NCI-H128 (cell line): Measurements from ENCODE around the gene SRBD1.

Experiments used
- DNase-seq: peaks from one replicate; lab custom pipeline; 2025; ENCODE audit not compliant: unreplicated experiment; lab: John Stamatoyannopoulos, UW

Gene SRBD1

DNA sequence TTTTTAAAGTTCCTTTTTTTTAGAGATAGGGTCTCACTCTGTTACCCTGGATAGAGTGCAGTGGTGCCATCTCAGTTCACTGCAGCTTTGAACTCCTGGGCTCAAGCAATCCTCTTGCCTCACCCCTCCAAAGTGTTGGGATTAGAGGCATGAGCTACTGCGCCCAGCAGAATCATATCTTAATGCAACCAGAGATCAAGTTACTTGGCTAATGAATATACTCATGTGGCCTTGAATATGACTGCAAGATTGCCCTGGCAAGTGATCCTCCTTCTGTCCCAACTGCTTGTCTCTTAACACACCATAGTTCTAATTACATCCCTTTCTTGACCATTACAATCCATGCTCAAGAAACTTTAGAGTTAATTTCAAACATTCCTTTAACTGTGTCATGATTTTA lies 133.5 kb downstream of the SRBD1 start:
- DNase-seq, result no peak

DNA sequence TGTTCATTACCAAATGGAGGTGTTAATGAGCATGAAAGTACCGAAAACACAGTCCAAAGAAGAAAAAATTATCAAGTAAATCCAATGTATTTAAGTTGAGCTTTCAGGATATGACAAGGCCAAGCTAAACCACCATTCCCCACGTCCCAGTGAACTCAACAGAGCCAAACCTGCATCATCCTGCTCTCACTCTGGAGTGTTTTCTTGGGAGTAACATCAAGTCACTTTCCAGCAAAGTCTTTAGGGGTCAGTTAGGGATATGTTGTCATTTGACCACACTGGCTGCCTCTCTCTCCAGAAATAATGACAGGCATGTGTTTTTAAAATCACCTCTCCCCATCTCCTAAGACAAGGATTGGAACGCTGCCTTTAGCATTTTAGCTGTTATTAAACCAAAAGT lies 140.5 kb downstream of the SRBD1 start:
- DNase-seq, result no peak

DNA sequence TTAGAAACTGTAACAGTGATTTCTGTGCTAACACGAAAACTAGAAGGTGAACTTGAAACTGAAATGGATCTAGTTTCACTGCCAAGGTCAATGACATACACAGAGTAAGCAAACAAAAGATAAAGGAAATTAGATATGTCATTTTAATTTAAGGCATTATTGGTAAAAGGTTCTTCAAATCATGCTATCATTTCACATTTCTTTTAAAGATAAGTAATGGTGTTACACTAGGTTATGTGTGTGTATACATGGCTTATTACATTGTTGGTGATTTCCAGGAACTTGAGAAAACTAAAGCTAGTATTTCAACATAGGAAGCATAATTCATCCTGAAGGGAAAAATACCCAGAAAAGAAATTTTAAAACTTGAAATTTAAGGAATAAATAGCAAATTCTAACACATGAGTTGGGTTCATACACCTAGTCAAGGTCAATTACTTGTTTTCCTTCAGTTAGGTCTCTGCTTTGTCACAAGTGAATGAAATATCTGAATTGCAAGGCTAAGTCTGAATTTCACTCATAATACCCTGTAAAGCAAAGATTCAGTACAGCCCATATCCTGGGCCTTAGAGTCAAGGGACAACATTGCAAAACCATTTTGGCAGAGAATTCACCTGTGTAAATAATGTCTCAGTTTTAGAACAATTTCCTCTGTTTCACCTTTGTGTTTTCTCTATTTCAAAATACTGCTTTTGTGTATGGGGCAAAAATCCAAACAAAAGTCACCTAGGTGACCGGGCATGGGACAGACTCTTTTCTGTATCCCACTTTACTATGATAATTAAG lies 141.6 kb downstream of the SRBD1 start:
- DNase-seq, result no peak

DNA sequence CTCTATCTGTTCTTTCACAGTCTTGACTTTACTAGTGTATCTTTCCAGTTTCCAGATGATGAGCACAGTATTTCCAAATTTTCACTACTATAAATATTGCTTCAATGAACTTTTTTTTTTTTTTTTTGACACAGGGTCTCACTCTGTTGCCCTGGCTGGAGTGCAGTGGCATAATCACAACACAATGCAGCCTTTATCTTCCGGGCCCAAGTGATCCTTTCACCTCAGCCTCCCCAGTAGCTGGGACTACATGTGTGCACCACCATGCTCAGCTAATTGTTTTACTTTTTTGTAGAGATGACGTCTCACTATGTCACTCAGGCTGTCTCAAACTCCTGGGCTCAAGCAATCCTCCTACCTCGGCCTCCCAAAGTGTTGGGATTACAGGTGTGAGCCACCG lies 142.8 kb downstream of the SRBD1 start:
- no peak for DNase-seq

DNA sequence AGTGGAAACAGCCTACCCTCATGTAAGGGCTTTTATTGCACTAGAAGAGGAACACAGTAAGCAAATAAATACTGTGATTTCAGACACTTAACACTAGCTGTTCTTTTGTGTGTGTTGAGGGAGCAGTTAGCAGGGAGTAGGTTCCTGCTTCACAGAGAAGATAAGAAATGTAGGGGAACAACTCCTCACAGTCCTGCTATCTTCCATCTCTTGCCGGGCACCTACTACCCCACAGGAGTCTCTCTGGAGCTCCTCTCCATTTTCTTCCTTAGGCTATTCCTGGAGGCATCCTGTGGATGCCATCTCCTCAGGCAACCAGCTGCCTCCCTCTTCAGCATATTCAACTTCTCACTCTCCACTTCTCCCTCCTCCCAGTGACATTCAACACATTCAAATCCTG lies 145.0 kb downstream of the SRBD1 start:
- DNase-seq, result no peak

DNA sequence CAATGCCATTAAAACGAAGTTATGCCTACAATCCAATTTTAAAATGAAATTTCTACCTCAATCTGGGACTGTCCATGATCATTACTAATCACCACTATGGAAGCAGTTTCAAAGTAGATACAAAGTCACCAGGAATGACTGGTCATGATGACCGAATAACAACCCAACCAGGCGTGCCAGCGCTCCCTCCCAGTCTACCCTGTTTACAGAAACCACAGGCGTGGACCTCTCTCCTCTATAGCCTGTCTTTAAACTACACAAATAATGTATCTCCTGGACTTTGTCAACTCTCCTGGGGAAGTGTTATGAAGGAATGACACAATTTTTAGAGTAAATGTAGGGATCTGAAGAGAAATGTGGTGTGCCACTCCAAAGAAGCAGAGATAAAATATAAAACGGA lies 150.2 kb downstream of the SRBD1 start:
- no peak for DNase-seq

DNA sequence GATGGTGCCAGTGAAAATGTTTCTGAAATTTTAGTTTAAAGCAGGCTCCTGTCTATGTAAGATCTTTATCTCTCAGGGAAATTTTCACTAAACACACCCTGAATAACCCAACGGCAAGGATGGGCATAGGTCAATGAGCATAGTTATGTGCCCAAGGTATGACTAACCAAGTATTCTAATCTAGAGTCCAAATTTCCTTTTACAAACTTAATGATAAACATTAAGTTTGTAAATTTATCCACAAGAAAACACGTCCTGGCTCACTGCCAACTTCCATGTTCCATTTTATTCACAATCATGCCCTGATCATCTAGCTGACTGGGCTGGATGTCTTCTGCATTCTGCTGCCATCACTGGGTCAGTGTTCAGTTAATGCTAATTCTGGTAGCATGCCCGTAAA lies 151.2 kb downstream of the SRBD1 start:
- no peak for DNase-seq

DNA sequence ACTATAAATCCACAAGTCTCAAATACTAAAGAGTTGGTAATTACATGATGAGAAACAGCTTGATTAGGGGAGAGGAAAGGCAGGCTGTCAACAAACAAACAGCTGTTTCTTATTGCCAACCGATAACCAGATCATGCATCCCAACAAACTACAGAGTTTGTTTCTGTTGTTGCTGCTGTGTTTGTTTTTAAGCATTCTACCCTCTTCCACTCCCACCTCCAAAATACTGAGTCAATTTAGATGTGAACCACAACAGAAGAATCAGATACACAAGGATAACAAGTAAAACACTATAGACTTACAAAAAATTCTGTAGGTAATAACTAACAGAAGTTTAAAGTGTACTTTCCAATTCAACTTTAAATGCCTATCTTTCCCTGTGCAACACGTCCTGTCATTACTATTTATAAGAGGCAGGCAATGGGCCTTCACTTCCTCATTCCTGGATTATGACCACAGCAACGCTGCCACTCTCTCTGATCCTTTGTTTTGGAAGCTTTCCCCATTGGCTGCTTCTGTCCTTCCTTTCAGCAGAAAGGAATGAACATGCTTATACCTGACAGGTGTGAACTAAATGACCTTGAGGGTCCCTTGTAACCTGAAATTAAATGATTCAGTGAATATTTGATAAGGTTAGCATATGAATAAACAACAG lies 152.0 kb downstream of the SRBD1 start:
- no peak for DNase-seq

DNA sequence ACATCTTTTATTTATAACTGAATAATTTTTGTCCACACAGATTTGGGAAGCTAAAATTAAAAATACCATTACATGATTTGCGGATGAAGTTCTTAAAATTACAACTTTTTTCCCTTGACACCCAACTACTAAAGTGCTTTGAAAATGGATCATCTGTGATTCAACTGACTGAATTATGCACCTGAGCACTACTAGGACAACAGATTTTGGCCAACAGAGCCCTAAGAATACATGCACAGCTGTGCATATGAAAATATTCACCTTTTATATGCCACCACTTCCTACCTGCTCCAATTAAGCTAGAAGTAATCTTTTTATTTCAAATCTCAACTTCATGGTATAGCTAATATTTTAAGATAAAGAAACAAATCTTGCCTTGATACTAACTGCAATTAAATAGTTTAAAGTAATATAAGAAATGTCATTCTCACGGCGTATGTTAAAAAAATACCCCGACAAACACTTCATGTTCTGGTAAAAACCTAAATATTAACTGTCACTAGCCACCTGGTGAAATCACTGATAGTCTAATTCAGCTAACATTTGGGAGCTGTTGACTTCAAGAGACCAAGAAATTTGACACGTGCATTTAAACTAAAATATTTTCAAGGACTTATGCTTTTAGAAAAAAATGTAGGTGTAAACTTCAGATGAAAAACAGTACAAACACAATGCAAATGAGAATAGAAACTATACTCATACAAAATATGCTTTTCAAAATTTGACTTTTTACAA lies 153.7 kb downstream of the SRBD1 start:
- no peak for DNase-seq

DNA sequence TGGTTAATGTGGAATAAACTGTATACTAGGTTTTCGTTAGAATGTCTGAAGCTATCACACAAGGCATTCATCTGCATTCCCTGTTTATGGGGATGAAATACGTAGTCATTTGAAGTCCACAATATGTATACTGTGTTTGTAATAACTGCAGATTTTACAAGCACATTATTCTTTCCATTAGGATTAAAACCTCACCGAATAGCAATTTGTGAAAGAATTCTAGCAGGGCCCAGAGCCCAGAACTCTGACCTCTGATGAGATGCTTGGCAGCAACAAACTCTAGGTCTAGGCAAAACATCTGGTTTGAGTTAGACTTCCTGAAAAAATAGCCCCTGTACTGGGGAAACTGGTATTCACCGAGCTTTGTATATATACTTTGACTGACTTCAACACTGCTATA lies 158.2 kb downstream of the SRBD1 start:
- DNase-seq, result no peak

DNA sequence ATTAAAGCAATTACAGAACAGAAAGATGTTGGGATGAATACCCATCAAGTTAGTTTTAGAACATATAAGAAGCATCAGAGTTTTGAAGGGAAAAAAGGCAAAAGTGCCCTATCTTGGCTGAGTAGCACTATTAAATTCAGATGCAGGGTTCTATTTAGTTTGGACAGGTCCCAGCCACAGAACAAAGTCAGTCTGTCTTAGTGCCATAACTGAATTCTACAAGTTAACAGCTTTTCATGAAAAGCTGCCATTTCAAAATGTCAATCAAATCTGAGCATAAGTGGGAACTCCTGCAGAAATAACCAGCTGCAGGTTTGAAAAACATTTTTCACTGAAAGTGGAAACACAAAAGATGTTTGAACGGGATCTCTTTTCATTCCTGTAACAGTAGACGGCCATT lies 160.4 kb downstream of the SRBD1 start:
- DNase-seq, result peak; percentile 65

DNA sequence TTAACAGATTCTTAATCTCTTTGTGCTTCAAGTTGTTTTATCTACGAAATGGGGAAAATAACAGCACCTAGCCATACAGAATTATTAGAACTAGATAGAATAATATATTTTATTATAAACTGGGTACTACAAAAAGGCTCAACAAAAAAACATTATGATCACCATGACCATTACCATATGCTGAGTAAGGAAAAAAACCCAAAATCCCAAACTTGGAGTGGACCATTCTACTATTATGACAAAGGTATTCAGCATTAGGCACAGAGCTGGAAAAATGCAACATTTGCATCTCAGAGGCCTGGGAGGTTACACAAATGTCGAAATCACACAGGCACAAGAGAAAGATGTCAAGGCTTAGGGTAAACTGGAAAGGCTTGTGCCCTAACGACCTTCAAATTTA lies 162.8 kb downstream of the SRBD1 start:
- no peak for DNase-seq

DNA sequence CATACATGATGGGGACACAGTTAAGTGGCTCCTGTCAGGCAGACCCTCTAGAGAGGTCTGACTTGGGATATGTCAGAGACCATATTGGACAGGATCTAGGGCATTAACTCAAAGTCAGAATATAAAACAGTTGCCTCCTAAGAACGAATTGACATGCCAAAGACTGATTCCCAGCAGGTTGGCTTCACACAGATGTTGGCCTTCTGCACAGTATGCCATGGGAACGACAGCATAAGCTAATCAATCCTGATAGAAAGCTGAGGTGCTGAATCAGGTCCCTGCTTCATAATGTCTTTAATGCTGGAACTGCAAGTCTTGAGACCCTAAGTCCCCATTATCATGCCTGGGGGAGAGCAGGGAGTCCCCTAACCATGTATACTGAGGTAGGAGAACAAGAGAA lies 165.1 kb downstream of the SRBD1 start:
- no peak for DNase-seq

DNA sequence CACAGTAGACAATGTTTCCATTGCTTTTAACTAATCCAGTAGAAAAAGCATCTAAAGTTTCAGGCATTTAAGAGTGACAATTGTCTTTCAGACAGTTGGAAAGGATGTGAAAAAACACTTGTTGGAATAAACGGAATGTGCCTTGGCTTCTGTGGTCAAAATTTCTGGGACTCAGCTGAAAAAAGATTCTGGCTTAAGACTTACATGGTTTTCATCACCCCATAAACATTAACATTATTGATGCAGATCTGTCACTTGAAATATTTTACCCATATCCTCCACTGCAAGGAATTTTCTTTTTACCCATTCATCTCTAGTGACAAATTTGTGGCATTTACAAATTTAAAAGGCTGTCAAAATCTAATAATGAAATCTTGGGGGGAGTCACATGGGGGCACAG lies 166.0 kb downstream of the SRBD1 start:
- DNase-seq, result no peak

DNA sequence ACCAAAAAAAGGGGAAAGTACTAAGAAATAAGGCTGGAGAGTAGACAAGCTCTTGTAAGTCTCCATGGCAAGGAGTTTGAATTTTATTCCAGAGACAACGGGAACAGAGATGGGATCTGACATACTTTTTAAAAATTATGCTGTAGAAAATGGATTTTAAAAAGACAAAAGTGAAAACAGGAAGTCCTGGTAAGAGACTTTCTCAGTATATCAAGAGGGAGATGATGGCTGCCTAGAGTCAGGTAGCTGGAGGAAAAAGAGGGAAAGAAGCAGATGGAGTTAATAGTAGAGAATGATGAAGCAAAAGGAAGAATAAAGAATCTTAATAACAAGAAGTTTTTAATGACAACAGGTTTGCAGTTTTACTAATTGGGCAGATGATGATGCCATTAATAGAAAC lies 168.1 kb downstream of the SRBD1 start:
- no peak for DNase-seq

DNA sequence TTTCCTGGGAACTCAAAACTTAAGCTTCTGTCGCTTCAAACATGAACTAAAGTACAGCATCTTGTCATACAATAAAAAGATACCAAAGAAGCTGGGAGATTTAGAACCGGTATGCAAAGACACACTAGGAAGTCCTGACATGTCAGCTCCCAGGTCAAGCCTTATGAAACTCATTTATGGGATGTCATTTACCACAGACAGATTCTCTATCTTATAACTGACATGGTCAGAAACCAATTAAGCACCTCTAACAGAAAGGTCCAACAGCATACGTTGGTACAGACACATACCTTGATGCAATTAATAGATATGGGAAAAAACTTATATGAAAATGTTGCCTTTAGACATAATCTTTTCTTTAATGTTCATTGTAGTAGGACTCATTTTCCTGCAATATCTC lies 169.0 kb downstream of the SRBD1 start:
- DNase-seq, result no peak

DNA sequence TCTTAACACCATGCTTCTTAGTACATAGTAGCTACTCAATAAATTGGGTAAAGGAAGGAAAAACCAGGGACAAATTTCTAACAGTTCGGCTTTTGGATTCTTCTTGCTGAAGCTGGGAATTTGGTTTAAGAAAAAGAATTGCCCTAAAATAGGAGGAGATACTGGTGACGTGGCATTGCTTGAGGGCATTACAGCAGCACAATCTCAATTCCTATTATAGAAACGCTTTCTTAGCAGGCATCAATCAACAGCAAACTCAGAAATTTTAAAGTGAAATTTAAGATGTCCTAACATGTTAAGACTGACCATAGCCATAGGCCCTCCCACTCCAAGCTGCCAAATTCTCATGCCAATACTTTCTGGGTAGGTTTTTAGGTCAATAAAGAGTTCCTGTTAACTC lies 169.5 kb downstream of the SRBD1 start:
- DNase-seq, result no peak

DNA sequence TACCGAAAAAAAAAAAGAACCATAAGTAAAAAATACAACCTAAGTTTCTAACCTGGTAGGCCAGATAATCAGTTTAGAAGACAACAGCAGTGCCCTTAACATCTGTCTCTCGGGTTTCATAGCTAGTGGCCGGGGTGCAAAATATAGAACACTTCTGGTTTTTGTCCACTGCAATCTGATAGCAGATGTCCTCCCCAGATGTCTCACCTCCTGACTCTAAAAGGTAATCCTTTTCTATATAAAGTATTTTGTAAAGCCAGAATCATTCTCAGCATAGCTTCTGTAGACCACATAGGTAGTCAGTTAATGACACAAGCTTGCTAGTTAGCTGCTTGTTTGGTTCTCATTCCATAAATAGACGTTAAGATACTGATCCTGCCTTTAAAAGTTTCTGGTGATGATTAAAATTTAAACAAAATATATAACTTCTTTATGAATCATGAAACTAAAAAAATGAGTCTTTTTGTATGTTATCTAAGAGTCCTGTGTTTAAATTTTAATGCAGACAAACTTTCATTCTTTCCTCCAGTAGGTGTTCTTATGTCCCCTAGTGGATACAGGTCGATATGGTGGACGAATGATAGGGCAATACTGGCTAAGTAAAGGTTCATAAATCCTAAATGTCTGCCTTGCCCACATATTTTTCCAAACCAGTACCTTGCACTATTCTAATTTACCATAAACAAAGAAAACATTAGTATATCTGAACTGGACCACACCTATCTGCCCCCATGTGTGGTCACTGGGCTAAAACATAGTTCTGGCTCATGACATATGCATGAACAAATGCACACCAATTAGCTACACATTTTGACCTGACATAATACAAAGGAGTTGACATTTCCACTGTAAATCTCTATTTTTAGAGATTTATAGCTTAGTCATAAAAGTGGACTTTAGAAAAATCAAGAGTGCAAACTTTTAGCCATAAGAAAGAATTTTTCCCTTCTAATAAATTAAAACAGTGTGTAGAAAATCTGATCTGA lies 171.0 kb downstream of the SRBD1 start:
- DNase-seq, result no peak

DNA sequence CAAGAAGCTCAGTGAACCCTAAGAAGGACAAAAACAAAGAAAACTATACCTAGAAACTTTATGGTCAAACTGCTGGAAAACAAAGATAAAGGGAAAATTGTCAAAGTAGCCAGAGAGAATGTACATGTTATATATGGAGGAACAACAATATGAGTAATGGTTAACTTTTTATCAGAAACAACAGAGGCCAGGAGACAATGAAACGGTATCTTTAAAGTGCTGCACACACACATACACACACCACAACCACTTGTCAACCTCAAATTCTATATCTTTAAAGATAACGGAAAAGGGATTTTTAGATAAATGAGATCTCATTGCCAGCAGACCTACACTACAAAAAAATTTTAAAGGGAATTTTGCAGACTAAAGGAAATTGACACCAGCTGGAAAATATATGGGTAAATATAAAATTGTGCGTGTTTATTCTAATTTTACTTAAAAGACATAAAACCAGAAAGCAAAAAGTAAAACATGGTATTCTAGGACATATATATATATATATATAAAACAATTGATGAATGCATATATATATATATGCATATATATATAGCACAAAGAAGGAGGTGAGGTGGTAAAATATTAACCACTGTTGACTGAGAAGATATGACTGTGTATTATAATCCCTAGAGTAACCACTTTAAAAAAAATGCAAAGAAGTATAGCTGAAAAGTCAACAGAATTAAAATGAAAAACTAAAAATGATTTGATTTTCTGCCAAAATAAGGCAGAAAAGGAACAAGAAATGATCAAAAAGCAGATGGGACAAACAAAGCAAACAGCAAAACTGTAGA lies 172.0 kb downstream of the SRBD1 start:
- DNase-seq, result no peak

DNA sequence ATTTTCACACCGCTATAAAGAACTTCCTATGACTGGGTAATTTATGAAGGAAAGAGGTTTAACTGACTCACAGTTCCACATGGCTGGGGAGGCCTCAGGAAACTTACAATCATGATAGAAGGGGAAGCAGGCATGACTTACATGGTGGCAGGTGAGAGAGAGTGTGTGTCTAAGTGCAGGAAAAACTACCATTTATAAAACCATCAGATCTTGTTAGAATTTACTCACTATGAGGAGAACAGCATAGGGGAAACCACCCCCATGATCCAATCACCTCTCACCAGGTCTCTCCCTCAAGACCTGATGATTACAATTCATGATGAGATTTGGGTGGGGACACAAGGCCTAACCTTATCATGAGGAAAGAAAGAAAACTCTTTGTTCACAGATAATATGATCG lies 174.6 kb downstream of the SRBD1 start:
- no peak for DNase-seq
